Measurements from ENCODE around the gene UBR4. TPM values are rescaled to one million over a fixed set of nuclear protein-coding genes. Genes with fewer than 3 reads are reported as not detected.

UBR4 gene
- total RNA-seq, 2 donors from 2014 or later, result 148 to 151 TPM

GRCh38 chr1:19191811-19192210, 18.3 kb downstream of the UBR4 start:
- no peak overlapping the region for H3K27ac ChIP-seq (ENCODE audit: low read depth, low read length)
- H3K36me3 ChIP-seq (ENCODE audit: control insufficient read depth, insufficient read depth, low read length), result peaks cover 87% of the 10 kb centered on the region
- no peaks in the 10 kb centered on the region for H3K27me3 ChIP-seq (ENCODE audit: control insufficient read depth, insufficient read depth, low read length, poor library complexity, severe bottlenecking)
- H3K36me3 Mint-ChIP-seq (ENCODE audit: low read depth), result peaks cover 75% of the 10 kb centered on the region
- H3K27ac Mint-ChIP-seq, result no peak overlapping the region
- H3K9me3 ChIP-seq (ENCODE audit: control insufficient read depth, low read length), result no peaks in the 10 kb centered on the region
- DNase-seq, result no peak
- H3K9ac ChIP-seq (ENCODE audit: extremely low read depth, low read length, poor library complexity, severe bottlenecking), result no peak overlapping the region
- H3K9me3 Mint-ChIP-seq, result no peaks in the 10 kb centered on the region
- no peaks in the 10 kb centered on the region for H3K4me1 ChIP-seq (ENCODE audit: control insufficient read depth, insufficient read depth, low read length)
- no peak overlapping the region for H3K4me3 ChIP-seq (ENCODE audit: low read length)
- H3K4me3 Mint-ChIP-seq, result no peak overlapping the region
- H3K27me3 Mint-ChIP-seq (ENCODE audit: insufficient read depth), result no peaks in the 10 kb centered on the region
- TF ChIP-seq, protein P1, sequence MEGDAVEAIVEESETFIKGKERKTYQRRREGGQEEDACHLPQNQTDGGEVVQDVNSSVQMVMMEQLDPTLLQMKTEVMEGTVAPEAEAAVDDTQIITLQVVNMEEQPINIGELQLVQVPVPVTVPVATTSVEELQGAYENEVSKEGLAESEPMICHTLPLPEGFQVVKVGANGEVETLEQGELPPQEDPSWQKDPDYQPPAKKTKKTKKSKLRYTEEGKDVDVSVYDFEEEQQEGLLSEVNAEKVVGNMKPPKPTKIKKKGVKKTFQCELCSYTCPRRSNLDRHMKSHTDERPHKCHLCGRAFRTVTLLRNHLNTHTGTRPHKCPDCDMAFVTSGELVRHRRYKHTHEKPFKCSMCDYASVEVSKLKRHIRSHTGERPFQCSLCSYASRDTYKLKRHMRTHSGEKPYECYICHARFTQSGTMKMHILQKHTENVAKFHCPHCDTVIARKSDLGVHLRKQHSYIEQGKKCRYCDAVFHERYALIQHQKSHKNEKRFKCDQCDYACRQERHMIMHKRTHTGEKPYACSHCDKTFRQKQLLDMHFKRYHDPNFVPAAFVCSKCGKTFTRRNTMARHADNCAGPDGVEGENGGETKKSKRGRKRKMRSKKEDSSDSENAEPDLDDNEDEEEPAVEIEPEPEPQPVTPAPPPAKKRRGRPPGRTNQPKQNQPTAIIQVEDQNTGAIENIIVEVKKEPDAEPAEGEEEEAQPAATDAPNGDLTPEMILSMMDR (conservative IDR thresholded peaks at IDR 0.05), result no peak
- WGBS, 2 experiments (ENCODE audit: insufficient coverage in 1 of 2, insufficient read length in 1 of 2), result 95 to 100% methylated on average over 2 to 3 of the region's 3 CpGs
- no peaks in the 10 kb centered on the region for H3K4me1 Mint-ChIP-seq

DNA sequence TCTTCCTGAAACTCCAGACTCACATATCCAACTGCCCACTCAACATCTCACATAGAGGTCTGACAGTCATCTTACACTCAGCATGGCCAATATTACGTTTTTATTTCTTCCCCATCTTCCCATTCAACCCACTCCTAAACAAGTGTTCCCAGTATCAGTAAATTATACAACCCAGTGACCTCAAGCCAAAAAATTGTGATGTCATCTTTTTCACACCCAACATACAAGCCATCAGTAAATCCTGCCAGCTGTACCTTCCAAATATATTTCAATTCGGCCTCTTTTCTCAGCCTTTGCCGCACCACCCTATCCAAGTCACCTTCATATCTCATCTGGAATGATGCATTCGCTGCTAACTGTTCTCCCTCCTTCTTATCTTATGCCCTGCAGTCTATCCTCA, 19.6 kb downstream of the UBR4 start:
- H3K36me3 ChIP-seq (ENCODE audit: control insufficient read depth, insufficient read depth, low read length), result peaks cover 87% of the 10 kb centered on the region
- no peak overlapping the region for H3K4me3 Mint-ChIP-seq

GRCh38 chr1:19189270-19189669, 20.8 kb downstream of the UBR4 start:
- no peak overlapping the region for H3K9ac ChIP-seq (ENCODE audit: extremely low read depth, low read length, poor library complexity, severe bottlenecking)
- TF ChIP-seq, protein P1 (conservative IDR thresholded peaks at IDR 0.05), result no peak
- Mint-ChIP-seq H3K9me3 (no peaks in the 10 kb centered on the region), H3K4me1 (no peaks in the 10 kb centered on the region), H3K27me3 (ENCODE audit: insufficient read depth) (no peaks in the 10 kb centered on the region), H3K36me3 (ENCODE audit: low read depth) (peaks cover 85% of the 10 kb centered on the region), H3K27ac (no peak overlapping the region), H3K4me3 (no peak overlapping the region)
- H3K4me3 ChIP-seq (ENCODE audit: low read length), result no peak overlapping the region
- H3K4me1 ChIP-seq (ENCODE audit: control insufficient read depth, insufficient read depth, low read length), result no peaks in the 10 kb centered on the region
- WGBS, 2 experiments (ENCODE audit: insufficient coverage in 1 of 2, insufficient read length in 1 of 2), result 98 to 100% methylated on average over 3 of the region's 3 CpGs
- H3K27ac ChIP-seq (ENCODE audit: low read depth, low read length), result no peak overlapping the region
- H3K27me3 ChIP-seq (ENCODE audit: control insufficient read depth, insufficient read depth, low read length, poor library complexity, severe bottlenecking), result no peaks in the 10 kb centered on the region
- peaks cover 95% of the 10 kb centered on the region for H3K36me3 ChIP-seq (ENCODE audit: control insufficient read depth, insufficient read depth, low read length)
- DNase-seq, result no peak
- H3K9me3 ChIP-seq (ENCODE audit: control insufficient read depth, low read length), result no peaks in the 10 kb centered on the region

More for the DNA sequence above, 19.6 kb downstream of the UBR4 start:
- no peak overlapping the region for H3K9ac ChIP-seq (ENCODE audit: extremely low read depth, low read length, poor library complexity, severe bottlenecking)
- no peak overlapping the region for H3K27ac Mint-ChIP-seq
- no peaks in the 10 kb centered on the region for H3K27me3 Mint-ChIP-seq (ENCODE audit: insufficient read depth)
- TF ChIP-seq, protein P1 (conservative IDR thresholded peaks at IDR 0.05), result no peak
- DNase-seq, result no peak
- H3K4me1 Mint-ChIP-seq, result no peaks in the 10 kb centered on the region
- no peaks in the 10 kb centered on the region for H3K9me3 Mint-ChIP-seq
- 94 to 96% methylated on average over 4 of the region's 4 CpGs for WGBS, 2 experiments (ENCODE audit: insufficient coverage in 1 of 2, insufficient read length in 1 of 2)
- H3K9me3 ChIP-seq (ENCODE audit: control insufficient read depth, low read length), result no peaks in the 10 kb centered on the region
- H3K27ac ChIP-seq (ENCODE audit: low read depth, low read length), result no peak overlapping the region
- H3K4me3 ChIP-seq (ENCODE audit: low read length), result no peak overlapping the region
- no peaks in the 10 kb centered on the region for H3K4me1 ChIP-seq (ENCODE audit: control insufficient read depth, insufficient read depth, low read length)
- no peaks in the 10 kb centered on the region for H3K27me3 ChIP-seq (ENCODE audit: control insufficient read depth, insufficient read depth, low read length, poor library complexity, severe bottlenecking)
- H3K36me3 Mint-ChIP-seq (ENCODE audit: low read depth), result peaks cover 76% of the 10 kb centered on the region
